M059J (cell line): ENCODE data around the gene CENPN. TPM values are rescaled to one million over a fixed set of nuclear protein-coding genes. Genes with fewer than 3 reads are reported as not detected.

Source experiments
- DNase-seq: peaks from one replicate; pipeline ENCODE4 v3.0.0-alpha.2; 2012; ENCODE audit warnings: low read depth
- total RNA-seq: library from RNA; depleted of rRNA; stranded (reverse); fragments of >200 nt; shearing (Covaris generic); gene quantifications from 2 replicates; pipeline ENCODE4 v1.2.3, GENCODE V29; 2014

Gene CENPN
- total RNA-seq, 1 experiment from 2014 or later: 210 TPM

DNA sequence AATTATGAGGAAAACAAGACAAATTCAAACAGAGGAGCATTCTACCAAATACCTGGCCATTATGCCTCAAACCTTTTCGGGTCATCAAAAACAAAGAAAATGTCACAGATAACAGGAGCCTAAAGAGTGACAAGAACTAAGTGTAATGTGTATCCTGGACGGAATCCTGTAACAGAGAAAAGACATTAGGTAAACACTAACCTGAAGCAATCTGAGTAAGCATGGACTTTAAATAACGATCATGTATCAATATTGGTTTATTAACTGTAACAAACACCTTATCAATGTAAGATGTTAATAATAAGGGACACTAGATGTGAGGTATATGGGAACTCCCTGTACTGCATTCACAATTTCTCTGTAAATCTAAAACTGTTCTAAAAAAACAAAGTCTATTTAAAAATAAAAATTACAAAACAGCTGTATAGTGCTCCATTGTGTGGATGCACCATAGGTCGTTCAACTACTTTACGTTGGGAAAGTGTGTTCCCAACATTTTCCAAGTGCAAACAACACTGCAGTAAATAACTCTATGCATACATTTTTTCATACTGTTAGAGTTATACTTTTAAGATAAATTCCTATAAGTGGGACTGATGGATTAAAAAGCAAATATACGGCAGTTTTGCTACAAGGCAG lies 15.1 kb upstream of the CENPN start:
- DNase-seq: no peak

DNA sequence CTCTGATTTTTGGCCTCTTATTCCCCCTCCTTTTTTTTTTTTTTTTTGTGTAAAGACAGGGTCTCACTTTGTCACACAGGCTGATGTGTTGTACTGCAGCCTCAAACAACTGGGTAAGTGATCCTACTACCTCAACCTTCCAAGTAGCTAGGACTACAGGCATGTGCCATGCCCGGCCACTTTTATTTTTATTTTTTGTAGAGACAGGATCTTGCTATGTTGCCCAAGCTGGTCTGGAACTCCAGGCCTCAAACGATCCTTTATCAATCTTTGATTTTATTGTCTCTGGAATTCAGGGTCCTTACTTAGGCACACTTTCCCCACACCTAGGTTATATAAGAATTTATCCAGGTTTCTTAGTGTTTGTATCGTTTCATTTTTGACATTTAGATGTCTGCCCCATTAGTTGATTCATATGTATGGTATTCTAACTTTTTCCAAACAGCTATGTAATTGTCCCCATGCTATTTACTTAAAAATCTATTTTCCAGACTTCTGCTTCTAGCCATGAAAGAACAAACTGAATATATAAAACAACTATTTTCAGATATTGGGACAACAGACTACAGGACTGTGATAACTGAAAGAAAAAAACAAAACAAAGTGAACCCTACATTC lies 14.2 kb upstream of the CENPN start:
- DNase-seq: no peak

DNA sequence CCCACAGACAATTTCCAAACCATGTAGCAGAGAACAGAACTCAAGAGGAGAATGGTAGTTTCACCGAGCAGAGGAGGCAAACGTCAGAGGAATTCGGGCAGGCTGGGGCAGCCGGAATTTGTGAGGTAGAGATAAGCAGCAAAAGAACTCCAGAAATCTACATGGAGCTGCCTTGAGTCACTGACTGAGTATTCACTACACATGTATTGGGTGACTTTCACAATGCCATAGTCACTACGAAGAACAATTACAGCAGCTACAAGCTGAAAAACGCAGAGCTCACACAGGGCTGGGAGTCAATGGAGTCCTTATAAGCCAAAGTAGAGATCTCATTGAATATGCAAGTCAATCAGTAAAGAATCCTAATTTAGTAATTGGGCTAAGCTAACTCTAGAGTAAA lies 13.7 kb upstream of the CENPN start:
- peak; percentile 81 for DNase-seq

DNA sequence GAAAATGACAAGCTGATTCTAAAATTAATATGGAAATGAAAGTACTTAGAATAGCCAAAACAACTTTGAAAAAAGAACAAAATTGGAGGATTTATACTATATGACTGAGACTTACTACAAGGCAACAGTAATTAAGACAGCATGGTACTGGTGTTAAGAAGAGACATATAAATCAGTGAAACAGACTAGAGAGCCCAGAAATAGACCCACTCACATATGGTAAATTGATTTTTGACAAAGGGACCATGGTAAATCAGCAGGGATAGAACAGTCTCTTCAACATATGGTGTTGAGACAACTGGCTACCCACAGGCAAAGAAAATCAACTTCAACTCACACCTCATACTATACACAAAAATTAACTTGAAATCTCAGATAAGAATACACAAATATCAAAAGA lies 13.2 kb upstream of the CENPN start:
- no peak for DNase-seq

DNA sequence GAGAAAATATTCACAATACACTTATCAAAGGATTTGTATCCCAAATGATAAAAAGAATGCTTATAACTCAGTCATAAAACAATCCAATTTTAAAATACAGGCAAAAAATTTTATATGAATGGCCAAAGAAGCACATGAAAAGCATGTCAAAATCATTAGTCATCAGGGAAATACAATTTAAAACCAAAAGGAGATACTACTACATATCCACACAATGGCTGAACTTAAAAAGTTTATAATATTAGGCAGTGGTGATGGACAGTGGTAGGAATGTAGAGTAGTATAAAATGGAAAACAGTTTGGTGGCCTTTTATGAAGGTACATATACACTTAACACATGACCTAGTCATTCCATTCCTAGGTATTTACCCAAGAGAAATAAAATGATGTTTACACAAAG lies 12.6 kb upstream of the CENPN start:
- peak; percentile 39 for DNase-seq

DNA sequence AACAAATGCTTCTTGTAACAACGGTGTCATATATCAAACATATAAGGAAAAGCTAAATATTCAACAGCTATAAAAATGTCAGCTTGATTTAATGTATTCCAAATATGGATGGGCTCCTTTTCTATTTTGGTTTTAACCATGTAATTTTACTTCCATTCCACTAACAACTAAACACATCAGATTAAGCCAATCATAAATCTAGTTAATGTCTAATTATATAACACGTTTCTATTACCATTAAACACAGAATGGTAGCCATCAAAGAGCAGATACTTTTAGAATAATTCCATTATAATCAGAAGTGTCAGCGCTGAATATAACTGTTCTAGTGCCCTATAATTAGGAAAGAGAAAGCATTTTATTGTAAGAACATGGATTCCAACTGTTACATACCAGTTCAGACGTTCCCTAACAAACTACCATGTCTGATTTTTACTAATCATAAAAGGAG lies 10.3 kb upstream of the CENPN start:
- DNase-seq: no peak

DNA sequence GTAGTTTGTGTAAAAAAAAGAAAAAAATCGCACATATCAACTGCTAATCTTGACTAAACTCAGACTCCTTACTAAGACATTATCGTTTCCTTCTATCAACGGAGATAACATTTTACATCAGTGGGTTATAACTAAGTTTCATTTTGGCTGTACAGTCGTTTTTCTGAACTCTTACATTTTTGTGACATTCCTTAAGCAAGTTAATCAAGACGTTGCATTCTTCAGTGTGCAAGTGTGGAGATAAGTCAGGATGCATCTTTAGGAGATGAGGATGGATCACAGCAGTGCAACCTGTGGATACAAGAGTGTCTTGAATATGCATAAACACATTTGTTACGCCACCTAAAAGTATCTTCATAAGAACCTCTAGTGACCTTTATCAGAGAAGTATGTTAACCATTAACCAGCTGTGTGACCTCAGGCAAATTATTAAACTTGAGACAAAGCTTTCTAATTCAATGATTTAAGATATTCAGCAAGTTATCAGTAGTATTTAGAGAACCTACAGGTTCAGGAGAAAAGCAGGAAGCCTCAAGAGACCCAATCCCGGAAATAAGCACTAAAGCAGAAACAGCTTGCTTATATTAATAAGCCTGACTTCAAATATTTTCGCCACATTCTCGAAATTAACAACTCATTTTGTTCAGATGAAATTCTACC lies 9.7 kb upstream of the CENPN start:
- no peak for DNase-seq

DNA sequence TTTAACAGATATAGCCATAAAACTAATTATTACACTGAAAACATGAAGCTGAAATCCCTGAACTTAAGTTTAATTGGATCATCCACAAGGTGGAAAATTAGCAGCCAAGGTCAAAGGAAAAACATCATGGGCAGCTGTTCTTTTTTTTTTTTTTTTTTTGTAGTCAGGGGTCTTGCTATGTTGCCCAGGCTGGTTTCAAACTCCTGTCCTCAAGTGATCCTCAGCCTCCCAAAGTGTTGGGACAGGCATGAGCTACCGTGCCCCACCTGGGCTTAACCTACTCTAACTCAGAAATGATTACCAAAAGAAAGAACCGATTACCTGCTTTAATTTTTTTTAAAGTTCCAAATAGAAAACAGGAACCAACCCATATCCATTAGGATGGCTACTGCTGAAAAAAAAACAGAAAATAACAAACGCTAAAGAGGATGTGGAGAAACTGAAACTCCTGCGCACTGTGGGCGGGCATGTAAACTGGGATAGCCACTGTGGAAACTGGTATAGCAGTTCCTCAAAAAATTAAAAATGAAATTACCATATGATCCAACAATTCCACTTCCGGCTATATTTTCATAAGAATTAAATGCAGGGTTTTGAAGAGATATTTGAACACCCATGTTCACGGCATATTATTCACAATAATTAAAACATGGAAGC lies 8.9 kb upstream of the CENPN start:
- no peak for DNase-seq

DNA sequence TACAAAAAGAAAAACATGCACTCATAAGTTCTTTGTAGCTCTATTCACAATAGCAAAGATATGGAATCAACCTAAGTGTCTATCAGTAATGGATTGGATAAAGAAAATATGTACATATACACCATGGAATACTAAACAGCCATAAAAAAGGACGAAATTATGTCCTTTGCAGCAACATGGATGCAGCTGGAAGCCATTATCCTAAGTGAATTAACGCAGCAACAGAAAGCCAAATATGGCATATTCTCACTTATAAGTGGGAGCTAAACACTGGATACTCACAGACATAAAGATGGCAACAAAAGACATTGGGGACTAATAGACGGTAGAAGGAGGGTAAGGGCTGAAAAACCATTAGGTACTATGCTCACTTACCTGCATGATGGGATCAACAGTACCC lies 6.1 kb upstream of the CENPN start:
- no peak for DNase-seq

DNA sequence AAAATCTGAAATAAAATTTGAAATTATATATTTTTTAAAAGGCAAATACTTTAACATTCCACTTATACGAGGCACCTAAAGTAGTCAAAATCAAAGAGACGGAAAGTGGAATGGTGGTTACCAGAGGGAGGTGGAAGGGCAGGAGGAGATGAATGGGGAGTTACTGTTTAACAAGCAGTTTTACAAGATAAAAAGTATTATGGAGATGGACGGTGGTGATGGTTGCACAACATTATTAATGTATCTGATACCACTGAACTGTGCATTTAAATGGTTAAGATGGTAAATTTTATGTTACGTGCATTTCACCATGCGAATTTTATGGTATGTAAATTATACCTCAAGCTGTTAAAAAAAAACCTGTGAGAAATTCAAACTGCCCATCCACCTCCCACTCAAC lies 5.7 kb upstream of the CENPN start:
- DNase-seq: no peak

DNA sequence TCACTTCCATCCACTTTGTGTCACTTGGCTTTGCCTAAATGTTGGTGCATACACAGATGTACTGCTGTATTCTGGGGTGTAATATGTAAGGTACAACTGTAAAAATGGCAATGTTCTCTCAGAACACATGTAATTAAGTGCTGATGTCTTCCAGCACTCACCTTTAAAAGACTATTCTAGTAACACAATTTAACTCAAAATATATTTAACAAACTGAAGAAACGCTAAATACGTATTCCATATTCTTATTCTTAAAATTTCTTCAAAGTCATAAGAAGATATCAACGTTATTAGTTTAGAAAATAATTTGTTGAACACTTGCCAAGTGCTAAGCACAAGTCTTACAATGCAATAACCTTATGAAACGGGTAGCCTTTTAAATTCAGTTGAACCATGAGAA lies 4.0 kb upstream of the CENPN start:
- DNase-seq: no peak

DNA sequence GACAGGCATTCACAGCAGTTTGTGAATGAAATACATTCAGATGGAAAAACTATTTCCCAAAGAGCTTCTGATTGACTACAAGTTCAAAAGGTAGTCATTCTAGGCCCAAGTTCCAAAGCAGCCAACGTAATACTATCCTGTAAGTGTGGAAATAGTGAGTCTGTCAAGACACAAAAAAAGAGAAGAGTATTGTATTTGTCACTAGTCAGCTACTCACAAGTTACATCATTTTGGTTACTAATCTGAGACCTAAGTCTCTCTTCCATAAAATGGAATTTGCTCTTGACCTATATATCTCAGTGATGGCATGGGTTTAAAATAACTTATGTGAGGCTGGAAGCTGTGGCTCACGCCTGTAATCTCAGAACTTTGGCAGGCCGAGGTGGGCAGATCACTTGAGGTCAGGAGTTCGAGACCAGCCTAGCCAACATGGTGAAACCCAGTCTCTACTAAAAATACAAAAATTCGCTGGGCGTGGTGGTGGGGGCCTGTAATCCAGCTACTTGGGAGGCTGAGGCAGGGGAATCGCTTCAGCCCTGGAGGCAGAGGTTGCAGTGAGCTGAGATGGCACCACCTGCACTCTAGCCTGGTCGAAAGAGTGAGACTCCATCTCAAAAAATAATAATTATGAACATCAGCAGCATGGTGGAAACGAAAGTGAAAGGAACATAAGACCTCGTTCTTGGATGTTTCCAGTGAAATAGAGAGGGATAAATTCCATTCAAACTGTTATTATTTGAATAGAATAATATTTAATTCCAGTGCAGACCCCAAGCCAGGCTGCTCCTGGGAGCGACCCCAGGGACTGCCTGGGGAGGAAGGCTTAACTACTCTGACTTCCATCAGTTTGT lies 3.2 kb upstream of the CENPN start:
- no peak for DNase-seq

DNA sequence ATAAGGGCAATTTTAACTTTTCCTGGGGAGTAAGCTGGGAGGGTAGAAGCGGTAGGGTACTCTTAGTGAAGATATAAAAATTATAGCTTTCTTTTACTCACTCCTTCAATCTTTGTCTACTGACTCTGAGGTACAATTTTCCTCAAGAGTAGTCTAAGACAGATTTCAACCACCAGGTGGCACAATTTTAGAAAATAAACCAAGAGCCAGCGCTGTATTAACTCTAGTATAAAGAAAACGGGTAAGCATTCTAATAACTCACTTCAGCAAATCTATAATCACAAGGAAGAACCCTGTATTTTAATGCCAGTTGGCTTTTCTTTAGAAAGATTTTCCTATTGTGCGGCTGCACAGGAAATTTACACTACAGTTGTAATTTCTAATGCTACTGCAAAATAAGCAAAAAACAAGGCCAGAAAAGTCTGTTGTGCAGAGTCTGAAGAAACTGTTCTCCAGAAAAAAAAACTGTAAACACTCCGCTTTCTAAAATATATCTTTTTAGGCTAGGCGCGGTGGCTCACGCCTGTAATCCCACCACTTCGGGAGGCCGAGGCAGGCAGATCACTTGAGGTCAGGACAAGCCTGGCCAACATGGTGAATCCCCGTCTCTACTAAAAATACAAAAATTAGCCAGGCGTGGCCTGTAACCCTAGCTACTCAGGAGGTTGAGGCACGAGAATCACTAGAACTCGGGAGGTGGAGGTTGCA lies 2.2 kb upstream of the CENPN start:
- peak; percentile 65 for DNase-seq

DNA sequence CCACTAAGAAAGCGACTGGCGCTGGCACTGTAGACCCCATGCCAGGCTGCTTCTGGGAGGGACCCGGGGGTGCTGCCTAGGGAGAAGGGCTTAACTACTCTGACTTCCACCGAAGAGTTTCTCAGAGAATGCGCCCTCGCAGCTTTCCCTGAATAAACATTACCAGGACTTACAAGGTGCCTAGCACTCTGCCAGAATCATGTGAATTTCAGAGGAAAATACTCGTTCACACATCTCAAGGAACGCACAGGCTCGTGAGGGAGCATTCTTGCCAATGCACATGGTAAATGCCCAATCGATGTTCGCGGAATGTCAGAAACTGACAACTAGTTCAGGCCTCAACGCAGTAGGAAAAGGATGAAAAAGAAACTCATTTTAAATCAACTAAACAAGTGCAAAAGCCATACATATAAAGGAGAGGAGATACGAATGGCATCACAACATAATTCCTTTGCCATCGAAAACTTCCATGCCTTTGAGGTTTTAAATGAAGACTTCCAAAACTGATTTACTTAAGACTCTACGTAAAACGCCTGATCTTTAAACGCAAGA lies 1.3 kb upstream of the CENPN start:
- DNase-seq: no peak

DNA sequence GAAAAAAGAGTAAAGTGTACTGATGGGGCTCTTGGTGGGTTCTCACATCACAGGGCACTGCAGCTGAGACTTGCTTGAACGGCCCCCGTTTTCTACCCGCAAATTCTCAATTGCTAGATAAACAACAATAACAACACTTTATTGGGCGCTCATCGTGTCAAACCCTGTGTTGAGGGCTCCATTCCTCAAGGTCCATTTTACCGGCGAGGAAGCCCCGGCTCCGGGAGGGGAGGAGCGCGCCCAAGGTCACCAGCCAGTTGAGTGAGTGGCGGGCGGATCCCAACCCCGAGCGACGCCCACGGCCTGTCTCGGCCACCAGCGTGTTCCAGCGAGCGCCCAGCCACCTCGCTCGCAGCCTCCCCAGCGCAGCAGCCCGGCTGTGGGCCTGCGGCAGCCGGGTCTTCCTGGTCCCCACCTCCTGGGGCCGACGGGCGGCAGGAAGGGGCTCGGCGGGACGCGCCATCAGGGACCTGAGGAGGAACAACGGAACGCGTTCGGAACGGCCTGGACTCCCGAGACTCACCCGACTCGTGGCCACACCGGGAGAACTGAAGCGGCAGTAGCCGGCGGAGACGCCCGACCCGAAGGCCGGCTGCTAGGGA lies 702 bp upstream of the CENPN start:
- DNase-seq: peak; percentile 68

DNA sequence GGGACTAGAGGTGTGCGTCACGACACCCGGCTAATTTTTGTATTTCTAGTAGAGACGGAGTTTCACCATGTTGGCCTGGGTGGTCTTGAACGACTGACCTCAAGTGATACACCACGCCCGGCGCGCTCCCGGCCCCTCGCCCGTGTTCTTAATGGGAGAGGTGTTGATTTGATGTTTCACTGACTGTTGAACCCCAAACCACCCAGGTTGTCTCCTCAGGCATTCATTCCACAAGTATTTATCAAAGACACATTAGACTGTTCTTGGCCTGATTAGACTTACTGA lies 1.4 kb downstream of the CENPN start:
- no peak for DNase-seq

DNA sequence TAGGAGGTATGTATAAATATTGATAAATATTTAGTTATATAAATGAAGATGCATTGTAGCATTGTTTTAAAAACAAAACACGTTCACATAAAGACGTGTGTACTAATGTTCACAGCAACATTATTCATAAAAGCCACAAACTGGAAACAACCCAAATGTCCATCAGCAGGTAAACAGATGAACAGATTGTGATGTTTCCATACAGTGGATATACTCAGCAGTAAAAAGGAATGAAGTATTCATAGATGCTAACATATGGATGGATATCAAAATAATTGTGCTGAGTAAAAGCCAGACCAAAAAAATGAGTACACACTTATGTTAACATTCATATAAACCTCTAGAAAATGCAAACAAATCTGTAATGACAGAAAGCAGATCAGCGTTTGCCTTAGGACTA lies 6.0 kb downstream of the CENPN start:
- no peak for DNase-seq

DNA sequence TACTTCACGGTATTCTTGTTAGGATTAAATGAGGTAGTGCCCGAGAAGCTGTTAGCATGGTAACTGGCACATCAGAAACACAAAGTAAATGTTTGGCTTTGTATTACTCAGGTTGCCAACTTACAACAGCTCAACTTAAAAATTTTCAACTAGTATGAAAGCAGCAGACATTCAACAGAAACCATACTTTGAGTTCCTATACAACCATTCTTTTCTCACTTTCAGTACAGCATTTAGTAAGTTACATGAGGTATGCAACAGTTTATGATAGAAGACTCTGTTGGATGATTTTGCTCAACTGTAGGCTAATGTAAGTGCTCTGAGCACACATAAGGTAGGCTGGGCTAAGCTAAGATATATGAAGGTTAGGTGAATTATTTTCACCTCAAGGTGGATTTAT lies 7.7 kb downstream of the CENPN start:
- DNase-seq: no peak

DNA sequence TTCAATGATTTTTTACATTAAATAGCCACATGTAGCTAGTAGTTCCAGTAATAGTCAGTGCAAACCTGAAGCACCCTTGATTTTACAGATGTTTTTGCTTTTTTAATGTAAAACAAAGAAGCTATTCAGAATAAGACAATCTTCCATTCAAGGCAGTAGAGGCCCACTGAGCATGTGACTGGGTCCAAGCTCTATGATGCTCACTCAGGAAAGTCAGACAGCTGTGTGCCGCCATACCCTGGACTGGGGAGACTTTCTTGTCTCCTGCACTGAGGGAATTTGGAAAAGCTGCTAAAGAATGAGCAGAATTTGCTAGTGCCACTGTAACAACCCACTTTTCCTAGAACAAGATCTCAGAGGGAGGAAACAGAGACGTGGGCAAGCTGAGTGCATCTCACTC lies 11.5 kb downstream of the CENPN start:
- no peak for DNase-seq

DNA sequence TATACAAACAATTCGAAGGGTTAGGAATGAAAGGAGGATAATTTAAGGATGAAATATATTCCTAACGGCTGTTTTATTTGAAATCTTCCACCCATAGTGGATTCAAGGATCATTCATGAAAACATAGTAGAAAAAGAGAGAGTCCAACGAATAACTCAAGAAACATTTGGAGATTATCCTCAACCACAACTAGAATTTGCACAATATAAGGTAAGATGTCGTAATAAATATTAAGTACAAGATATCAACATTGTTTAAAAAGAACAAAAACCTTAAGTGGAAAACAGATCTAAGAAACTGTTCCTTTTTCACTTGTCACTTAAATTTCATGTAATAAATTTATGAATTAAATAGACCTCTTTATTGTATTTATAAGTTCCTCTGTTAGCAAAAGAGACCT lies 19.4 kb downstream of the CENPN start:
- DNase-seq: no peak
